GM19025 (cell line): Measurements from ENCODE around the gene INSL6.
"Not testable (repeated sequence)": the region's sequence is repeated elsewhere in the genome, so short reads cannot be mapped to it uniquely, and the experiment has no call there.

Experiments
- ATAC-seq: cut with Tn5 transposase; IDR thresholded peaks from one replicate; pipeline ENCODE4 v1.9.1; 2021; ENCODE audit warnings: mild to moderate bottlenecking, low read depth, moderate library complexity; ENCODE audit not compliant: unreplicated experiment

Gene INSL6

GRCh38 chr9:5185220-5185840 lies at the start of gene INSL6:
TSS of gene INSL6 (minus strand) at chr9:5185639. CDS start at chr9:5185602, 37 bp downstream.
- ATAC-seq: no peak

- ATAC-seq: no peak
These were observed 45.8 kb upstream of the INSL6 start, which contains the start of gene INSL4 for GRCh38 chr9:5231212-5231611. TSS of gene INSL4 (plus strand) at chr9:5231419. CDS start at chr9:5231524, 105 bp downstream.

- no peak for ATAC-seq
These were observed 45.1 kb upstream of the INSL6 start for GRCh38 chr9:5230554-5230953.

- ATAC-seq: no peak
These were observed 19.6 kb upstream of the INSL6 start for GRCh38 chr9:5205071-5205470.

- ATAC-seq: no peak
These were observed 10.0 kb upstream of the INSL6 start for GRCh38 chr9:5195463-5195862.

GRCh38 chr9:5193345-5193744 lies 7.9 kb upstream of the INSL6 start:
- ATAC-seq: no peak

- ATAC-seq: no peak
These were observed 6.5 kb upstream of the INSL6 start for GRCh38 chr9:5191985-5192384.

- no peak for ATAC-seq
These were observed 2.9 kb upstream of the INSL6 start for GRCh38 chr9:5188060-5188984.

GRCh38 chr9:5186416-5187169 lies 1.2 kb upstream of the INSL6 start:
- no peak for ATAC-seq

- ATAC-seq: no peak
These were observed 663 bp downstream of the INSL6 start for GRCh38 chr9:5184776-5185175.

GRCh38 chr9:5180631-5181030 lies 4.8 kb downstream of the INSL6 start:
- ATAC-seq: not testable (repeated sequence)

GRCh38 chr9:5178126-5178805 lies 7.2 kb downstream of the INSL6 start:
- ATAC-seq: no peak

- no peak for ATAC-seq
These were observed 39.2 kb downstream of the INSL6 start for GRCh38 chr9:5146241-5146640.

- ATAC-seq: no peak
These were observed 41.2 kb downstream of the INSL6 start for GRCh38 chr9:5144217-5144616.

- ATAC-seq: no peak
These were observed 45.3 kb downstream of the INSL6 start for GRCh38 chr9:5140151-5140550.

GRCh38 chr9:5122516-5122915 lies 62.9 kb downstream of the INSL6 start:
- no peak for ATAC-seq

GRCh38 chr9:5122116-5122515 lies 63.3 kb downstream of the INSL6 start:
- no peak for ATAC-seq

- ATAC-seq: no peak
These were observed 71.3 kb downstream of the INSL6 start for GRCh38 chr9:5113994-5114748.
